GM18498 (cell line): ENCODE results near the gene CCNY.
"Not testable (repeated sequence)": the region's sequence is repeated elsewhere in the genome, so short reads cannot be mapped to it uniquely, and the experiment has no call there.

ENCODE experiments used
- ATAC-seq: cut with Tn5 transposase; IDR thresholded peaks from one replicate; pipeline ENCODE4 v1.9.1; 2021; ENCODE audit warnings: mild to moderate bottlenecking, moderate library complexity; ENCODE audit not compliant: unreplicated experiment

The CCNY gene

GRCh38 chr10:35353805-35354204 lies 17.5 kb downstream of the CCNY start:
- ATAC-seq, result no peak

DNA sequence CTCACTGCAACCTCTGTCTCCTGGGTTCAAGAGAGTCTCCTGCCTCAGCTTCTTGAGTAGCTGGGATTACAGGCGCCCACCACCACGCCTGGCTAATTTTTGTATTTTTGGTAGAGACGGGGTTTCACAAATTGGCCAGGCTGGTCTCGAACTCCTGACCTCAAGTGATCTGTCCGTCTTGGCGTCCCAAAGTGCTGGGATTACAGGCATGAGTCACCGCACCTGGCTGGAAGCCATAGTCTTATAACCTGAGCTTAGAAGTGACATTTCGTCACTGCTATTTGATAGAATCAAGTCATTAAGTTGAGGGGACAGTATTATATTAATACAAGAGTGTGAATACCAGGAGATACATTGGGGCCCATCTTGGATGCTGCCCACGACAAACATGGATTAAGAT lies 17.9 kb downstream of the CCNY start:
- not testable (repeated sequence) for ATAC-seq

DNA sequence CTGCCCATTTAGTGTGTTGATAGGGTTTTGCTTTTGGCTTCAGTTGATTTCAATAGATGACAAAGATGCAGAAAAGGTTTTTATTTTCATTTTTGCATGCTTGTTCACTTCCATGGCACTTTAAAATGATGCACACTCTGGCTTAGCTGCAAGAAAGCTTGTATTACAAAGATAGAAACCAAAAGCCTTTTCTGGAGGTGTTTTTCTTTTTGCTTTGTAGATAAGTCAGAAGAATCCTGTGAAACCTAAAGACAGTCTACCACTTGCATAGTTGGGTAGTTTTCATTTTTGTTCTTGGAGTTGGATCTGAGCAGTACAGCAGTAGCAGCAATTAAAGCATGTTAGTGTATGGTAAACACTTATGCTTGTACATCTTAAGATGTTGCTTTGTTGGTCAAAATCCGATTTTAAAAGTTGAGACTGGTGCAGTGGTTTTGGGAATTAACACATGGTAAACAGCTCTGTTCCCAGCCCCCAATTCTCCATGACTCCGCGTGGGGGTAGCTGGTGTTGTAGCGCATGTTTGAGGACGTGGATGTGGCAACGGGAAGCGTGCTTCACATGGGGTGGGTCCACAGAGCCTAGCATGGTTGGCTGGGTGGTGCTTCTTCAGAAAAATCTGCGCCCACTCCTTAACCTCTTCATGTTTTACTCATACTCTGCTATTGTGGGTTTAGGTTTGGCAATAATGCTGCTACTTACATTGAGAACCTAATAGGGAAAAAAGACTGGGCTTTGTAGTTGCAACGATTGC lies 19.8 kb downstream of the CCNY start:
- peak; percentile 78 for ATAC-seq

- ATAC-seq, result no peak
Observed at GRCh38 chr10:35356725-35357092, 20.4 kb downstream of the CCNY start.

- no peak for ATAC-seq
Observed at GRCh38 chr10:35359056-35359455, 22.7 kb downstream of the CCNY start.

GRCh38 chr10:35359873-35360272 lies 23.6 kb downstream of the CCNY start:
- no peak for ATAC-seq

DNA sequence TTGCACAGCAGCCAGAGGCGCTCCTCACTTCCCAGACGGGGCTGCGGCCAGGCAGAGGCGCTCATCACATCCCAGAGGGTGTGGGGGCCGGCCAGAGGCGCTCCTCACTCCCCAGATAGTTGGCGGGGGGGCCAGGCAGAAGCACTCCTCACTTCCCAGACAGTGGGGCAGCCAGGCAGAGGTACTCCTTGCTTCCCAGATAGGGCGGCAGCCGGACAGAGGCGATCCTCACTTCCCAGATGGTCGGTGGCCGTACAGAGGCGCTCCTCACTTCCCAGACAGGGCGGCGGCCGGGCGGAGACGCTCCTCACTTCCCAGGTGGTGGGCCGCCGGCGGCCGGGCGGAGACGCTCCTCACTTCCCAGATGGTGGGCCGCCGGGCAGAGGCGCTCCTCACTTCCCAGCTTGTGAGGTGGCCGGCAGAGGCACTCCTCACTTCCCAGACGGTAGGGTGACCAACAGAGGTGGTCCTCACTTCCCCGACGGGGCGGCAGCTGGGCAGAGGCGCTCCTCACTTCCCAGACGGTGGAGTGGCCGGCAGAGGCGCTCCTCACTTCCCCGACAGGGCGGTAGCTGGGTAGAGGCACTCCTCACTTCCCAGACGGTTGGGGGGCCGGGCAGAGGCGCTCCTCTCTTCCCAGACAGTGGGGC lies 26.5 kb downstream of the CCNY start:
- no peak for ATAC-seq

DNA sequence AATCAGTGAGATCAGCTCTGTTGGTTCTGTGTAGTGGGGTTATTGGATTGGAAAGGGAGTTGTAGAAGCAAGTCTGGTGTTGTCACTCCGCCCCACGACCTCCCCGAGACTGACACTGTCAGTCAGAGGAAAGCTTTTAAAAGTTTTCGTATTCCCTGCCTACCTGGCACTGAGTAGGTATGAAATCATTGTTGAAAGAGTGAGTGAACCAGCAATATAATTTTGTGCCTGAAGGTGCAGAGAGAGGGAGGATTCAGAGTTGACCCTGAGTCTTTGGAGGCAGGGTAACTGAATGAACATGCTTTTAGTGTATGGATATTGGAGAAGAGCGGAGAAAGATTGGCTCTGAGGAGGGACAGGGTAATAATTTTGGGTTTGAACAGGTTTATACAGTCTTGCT lies 27.3 kb downstream of the CCNY start:
- ATAC-seq, result no peak

- ATAC-seq, result no peak
Observed at GRCh38 chr10:35364808-35365207, 28.5 kb downstream of the CCNY start.

GRCh38 chr10:35365994-35366393 lies 29.7 kb downstream of the CCNY start:
- no peak for ATAC-seq

DNA sequence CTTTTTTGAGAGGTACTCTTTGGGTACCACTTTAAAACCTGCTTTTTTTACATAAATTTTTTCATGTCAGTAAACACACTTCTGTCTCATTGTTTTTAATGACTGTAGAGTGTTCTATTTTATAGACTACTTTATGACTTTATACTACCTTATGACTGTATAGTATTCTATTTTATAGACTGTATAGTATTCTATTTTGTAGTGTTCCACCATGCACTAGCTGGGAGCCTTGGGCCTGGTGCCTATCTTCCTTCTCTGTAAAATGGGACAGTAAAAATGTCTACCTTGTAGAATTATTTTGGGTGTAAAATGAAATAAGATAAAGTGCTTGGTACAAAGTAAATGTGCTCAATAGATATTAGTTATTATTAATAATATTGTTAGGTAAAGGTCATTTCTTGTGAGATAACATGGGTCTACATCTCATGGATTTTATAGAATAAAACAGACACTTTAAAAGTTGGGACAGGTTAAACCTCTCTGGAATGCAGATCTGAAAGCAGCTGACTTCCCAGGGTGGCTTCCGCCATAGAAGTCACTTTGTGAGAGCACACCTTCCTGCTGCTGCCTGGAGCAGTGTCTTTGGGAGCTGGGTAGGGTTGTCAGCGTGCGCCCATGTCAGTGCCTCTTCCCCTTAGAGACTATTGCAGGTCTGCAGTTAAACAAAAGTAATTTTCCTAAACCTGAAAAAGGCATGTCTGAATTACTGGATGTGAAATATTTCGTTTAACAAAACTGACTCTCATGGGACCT lies 31.0 kb downstream of the CCNY start:
- ATAC-seq, result no peak

GRCh38 chr10:35367982-35368381 lies 31.7 kb downstream of the CCNY start:
- no peak for ATAC-seq

DNA sequence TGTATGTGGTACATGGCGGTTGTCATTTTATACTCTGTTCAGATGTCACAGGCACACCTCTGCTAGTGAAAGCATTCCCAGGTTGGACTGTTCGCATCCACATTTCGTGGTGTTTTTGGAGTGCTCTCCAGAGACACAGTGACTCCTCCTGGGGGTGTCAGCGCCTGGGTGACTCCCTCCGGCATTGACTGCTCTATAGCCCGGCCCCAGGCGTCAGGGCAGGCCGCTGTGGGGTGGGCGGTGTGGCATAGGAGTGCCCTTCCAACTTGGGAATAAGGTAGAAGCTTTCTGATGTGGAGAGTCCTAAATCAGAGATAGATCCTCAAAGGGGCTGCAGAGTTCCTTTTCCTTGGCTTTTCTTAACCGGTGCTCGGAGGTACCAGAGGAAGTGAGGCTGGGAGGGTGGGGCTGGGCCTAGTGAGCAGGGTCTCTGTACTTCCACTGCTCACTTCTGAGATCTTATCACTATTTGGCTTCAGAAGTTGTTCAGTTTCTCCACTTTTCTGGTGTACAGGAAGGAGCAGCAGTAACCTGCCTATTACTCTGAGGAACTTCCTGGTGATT lies 32.3 kb downstream of the CCNY start:
- no peak for ATAC-seq

DNA sequence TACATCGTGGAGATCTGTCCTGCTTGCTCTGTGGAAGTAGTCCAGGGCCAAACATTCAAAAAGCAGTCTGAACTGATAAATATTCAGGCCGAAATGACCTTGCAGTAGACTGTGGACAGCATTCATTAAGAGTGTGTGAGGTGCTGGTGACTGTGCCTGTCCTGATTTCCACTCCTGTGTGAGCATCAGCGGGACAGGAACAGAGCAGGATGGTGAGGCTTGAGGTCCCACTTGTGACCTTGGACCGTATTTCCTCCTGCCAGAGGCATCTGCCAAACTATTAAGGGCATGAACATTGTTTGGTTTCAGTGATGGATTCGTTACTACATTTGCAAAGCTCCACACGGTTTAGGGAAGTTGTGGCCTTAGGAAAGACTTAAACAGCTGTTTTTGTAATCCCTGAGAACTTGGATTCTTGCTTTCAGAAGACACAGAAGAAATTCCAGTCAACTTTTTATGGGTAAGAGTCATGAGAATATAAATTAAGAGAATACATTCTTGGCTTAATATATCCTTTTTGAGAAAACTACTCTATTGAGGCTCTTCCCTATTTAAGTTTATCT lies 32.8 kb downstream of the CCNY start:
- ATAC-seq, result no peak

DNA sequence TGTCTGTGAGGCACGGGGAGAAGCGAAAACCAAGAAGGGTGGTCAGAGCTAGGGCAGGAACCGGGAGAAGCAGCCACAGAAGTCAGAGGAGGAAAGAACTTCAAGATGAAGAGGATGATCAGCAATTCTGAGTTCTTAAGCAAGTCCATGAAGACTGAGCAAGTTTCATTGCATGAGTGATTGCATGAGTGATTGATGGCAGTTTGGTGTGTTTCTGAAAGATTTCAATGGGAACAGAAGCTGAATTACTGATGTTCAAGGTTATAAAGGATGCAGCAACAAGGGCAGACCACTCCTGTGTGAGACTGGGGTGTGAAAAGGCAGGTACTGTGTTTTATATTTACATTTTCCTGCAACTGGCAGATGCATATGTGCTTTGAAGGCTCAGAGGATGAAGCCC lies 35.4 kb downstream of the CCNY start:
- no peak for ATAC-seq

- ATAC-seq, result no peak
Observed at GRCh38 chr10:35372329-35372728, 36.0 kb downstream of the CCNY start.

GRCh38 chr10:35375091-35375765 lies 38.9 kb downstream of the CCNY start:
- ATAC-seq, result no peak

DNA sequence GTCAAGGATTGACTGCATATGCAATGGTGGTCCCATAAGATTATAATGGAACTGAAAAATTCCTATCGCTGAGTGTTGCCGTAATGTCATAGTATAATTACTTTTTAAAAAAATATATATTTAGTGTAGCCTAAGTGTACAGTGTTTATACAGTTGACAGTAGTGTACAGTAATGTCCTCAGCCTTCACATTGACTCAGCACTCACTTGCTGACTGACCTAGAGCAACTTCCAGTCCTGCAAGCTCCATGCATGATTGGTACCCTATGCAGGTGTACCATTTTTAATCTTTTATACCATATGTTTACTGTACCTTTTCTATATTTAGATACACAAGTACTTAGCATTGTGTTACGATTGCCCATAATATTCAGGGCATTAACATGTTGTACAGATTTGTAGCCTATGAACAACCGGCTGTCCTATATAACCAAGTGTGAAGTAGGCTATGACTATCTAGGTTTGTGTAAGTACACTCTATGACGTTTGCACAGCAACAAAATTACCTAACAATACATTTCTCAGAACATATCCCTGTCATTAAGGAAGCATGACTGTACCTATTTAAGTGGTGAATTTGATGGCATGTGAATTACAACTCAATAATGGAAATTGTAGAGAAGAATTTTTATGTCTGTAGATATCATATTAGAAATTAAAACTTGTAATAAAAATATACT lies 40.9 kb downstream of the CCNY start:
- ATAC-seq, result no peak

GRCh38 chr10:35378541-35379210 lies 42.4 kb downstream of the CCNY start:
- peak; percentile 44 for ATAC-seq
